Astrocyte (in vitro differentiated cells and primary cell): ENCODE results near the gene C11orf98. TPM values are rescaled to one million over a fixed set of nuclear protein-coding genes. Genes with fewer than 3 reads are reported as not detected.
A peak's percentile ranks its signal among the peaks of the same experiment; 100 is the strongest.

Experiments used
- DNase-seq: peaks from one replicate; pipeline ENCODE4 v3.0.0-alpha.2; 2010; ENCODE audit warnings: low read depth
- FAIRE-seq: peaks from 2 replicates; lab custom pipeline; 2011; peaks lifted over from hg19 to GRCh38; lab: Jason Lieb, UNC
- H2AFZ ChIP-seq: 2 replicates; pipeline ENCODE4 v1.6.0; 2012; ENCODE audit warnings: low read depth, low read length, inconsistent platforms
- H3K27ac ChIP-seq: 2 replicates; pipeline ENCODE4 v1.5.1; 2011; ENCODE audit warnings: low read depth, low read length, inconsistent platforms
- H3K27me3 ChIP-seq: 2 replicates; pipeline ENCODE4 v1.6.0; 2011; ENCODE audit warnings: low read length, inconsistent platforms; ENCODE audit not compliant: insufficient read depth
- H3K36me3 ChIP-seq: 2 replicates; pipeline ENCODE4 v1.5.1; 2011; ENCODE audit warnings: low read length, inconsistent platforms; ENCODE audit not compliant: insufficient read depth
- H3K4me1 ChIP-seq: 2 replicates; pipeline ENCODE4 v1.5.1; 2011; ENCODE audit warnings: low read length, inconsistent platforms; ENCODE audit not compliant: insufficient read depth
- H3K4me2 ChIP-seq: 2 replicates; pipeline ENCODE4 v1.6.0; 2012; ENCODE audit warnings: low read length, inconsistent platforms
- H3K4me3 ChIP-seq: 2 replicates; pipeline ENCODE4 v1.5.1; 2011; ENCODE audit warnings: low read depth, mild to moderate bottlenecking, low read length, inconsistent platforms; ENCODE audit not compliant: insufficient read depth
- H3K79me2 ChIP-seq: 2 replicates; pipeline ENCODE4 v1.6.0; 2012; ENCODE audit warnings: mild to moderate bottlenecking, low read length, inconsistent platforms; ENCODE audit not compliant: insufficient read depth
- H3K9ac ChIP-seq: 2 replicates; pipeline ENCODE4 v1.6.0; 2012; ENCODE audit warnings: mild to moderate bottlenecking, low read length, inconsistent platforms
- H3K9me3 ChIP-seq: 2 replicates; pipeline ENCODE4 v1.5.1; 2012; ENCODE audit warnings: low read depth, mild to moderate bottlenecking, low read length, inconsistent platforms; ENCODE audit not compliant: insufficient read depth
- H4K20me1 ChIP-seq: 2 replicates; pipeline ENCODE4 v1.6.0; 2012; ENCODE audit warnings: low read length, inconsistent platforms; ENCODE audit not compliant: insufficient read depth
- H3K27ac Mint-ChIP-seq: one replicate; pipeline ENCODE4 v1.8.0; 2021; ENCODE audit warnings: mild to moderate bottlenecking, mixed read lengths; ENCODE audit not compliant: unreplicated experiment
- H3K27me3 Mint-ChIP-seq: one replicate; pipeline ENCODE4 v1.8.0; 2021; ENCODE audit warnings: low read depth, mixed read lengths; ENCODE audit not compliant: unreplicated experiment
- H3K36me3 Mint-ChIP-seq: one replicate; pipeline ENCODE4 v1.8.0; 2021; ENCODE audit warnings: low read depth, mixed read lengths; ENCODE audit not compliant: unreplicated experiment
- H3K4me1 Mint-ChIP-seq: one replicate; pipeline ENCODE4 v1.8.0; 2021; ENCODE audit warnings: low read depth, mixed read lengths; ENCODE audit not compliant: unreplicated experiment
- H3K4me3 Mint-ChIP-seq: one replicate; pipeline ENCODE4 v1.8.0; 2021; ENCODE audit warnings: mild to moderate bottlenecking, moderate library complexity, mixed read lengths; ENCODE audit not compliant: unreplicated experiment
- H3K9me3 Mint-ChIP-seq: one replicate; pipeline ENCODE4 v1.8.0; 2021; ENCODE audit warnings: mild to moderate bottlenecking, mixed read lengths; ENCODE audit not compliant: unreplicated experiment
- EZH2 ChIP-seq: IDR thresholded peaks from 2 replicates; pipeline ENCODE4 v1.6.1; 2012; ENCODE audit warnings: mild to moderate bottlenecking, low read length, inconsistent platforms; ENCODE audit not compliant: insufficient read depth
- total RNA-seq: library from RNA; stranded (reverse); gene quantifications from 2 replicates; pipeline ENCODE4 v1.2.1, GENCODE V29; 2021
- TF ChIP-seq, protein P1 (sequence below): IDR thresholded peaks from 2 replicates; pipeline ENCODE4 v1.5.1; 2011; ENCODE audit warnings: low read depth, mild to moderate bottlenecking, inconsistent platforms, low read length, moderate library complexity; ENCODE audit not compliant: insufficient read depth

C11orf98 gene
- total RNA-seq, 1 donor from 2014 or later: 69.8 TPM

- H3K27me3 ChIP-seq: no peaks in the 10 kb centered on the region
- peaks cover 18% of the 10 kb centered on the region for H4K20me1 ChIP-seq
- peaks cover 10% of the 10 kb centered on the region for H3K4me1 ChIP-seq
- Mint-ChIP-seq H3K27ac (no peak overlapping the region), H3K36me3 (no peaks in the 10 kb centered on the region), H3K9me3 (no peaks in the 10 kb centered on the region), H3K4me3 (no peak overlapping the region), H3K4me1 (peaks cover 7% of the 10 kb centered on the region), H3K27me3 (no peaks in the 10 kb centered on the region)
- no peaks in the 10 kb centered on the region for H3K9me3 ChIP-seq
- H2AFZ ChIP-seq: no peak overlapping the region
- no peak overlapping the region for H3K9ac ChIP-seq
- H3K27ac ChIP-seq: no peak overlapping the region
- H3K4me2 ChIP-seq: no peak overlapping the region
- DNase-seq (no peak), FAIRE-seq (no peak)
- H3K36me3 ChIP-seq: peaks cover 15% of the 10 kb centered on the region
- peaks cover 71% of the 10 kb centered on the region for H3K79me2 ChIP-seq
- TF ChIP-seq, protein P1, sequence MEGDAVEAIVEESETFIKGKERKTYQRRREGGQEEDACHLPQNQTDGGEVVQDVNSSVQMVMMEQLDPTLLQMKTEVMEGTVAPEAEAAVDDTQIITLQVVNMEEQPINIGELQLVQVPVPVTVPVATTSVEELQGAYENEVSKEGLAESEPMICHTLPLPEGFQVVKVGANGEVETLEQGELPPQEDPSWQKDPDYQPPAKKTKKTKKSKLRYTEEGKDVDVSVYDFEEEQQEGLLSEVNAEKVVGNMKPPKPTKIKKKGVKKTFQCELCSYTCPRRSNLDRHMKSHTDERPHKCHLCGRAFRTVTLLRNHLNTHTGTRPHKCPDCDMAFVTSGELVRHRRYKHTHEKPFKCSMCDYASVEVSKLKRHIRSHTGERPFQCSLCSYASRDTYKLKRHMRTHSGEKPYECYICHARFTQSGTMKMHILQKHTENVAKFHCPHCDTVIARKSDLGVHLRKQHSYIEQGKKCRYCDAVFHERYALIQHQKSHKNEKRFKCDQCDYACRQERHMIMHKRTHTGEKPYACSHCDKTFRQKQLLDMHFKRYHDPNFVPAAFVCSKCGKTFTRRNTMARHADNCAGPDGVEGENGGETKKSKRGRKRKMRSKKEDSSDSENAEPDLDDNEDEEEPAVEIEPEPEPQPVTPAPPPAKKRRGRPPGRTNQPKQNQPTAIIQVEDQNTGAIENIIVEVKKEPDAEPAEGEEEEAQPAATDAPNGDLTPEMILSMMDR: no peak
- TF ChIP-seq EZH2: no peak
- no peak overlapping the region for H3K4me3 ChIP-seq
These were observed 16.0 kb downstream of the C11orf98 start for GRCh38 chr11:62648967-62649364.

GRCh38 chr11:62648185-62648966, 16.6 kb downstream of the C11orf98 start:
- Histone ChIP-seq H2AFZ (no peak overlapping the region), H3K9ac (no peak overlapping the region), H3K27me3 (no peaks in the 10 kb centered on the region), H3K9me3 (no peaks in the 10 kb centered on the region), H3K4me1 (peaks cover 10% of the 10 kb centered on the region), H3K4me3 (no peak overlapping the region), H3K4me2 (no peak overlapping the region), H4K20me1 (peaks cover 18% of the 10 kb centered on the region), H3K36me3 (peaks cover 15% of the 10 kb centered on the region), H3K27ac (no peak overlapping the region), H3K79me2 (peaks cover 76% of the 10 kb centered on the region)
- Mint-ChIP-seq H3K4me1 (peaks cover 7% of the 10 kb centered on the region), H3K36me3 (no peaks in the 10 kb centered on the region), H3K9me3 (no peaks in the 10 kb centered on the region), H3K27me3 (no peaks in the 10 kb centered on the region), H3K4me3 (no peak overlapping the region), H3K27ac (no peak overlapping the region)
- no peak for TF ChIP-seq EZH2
- TF ChIP-seq, protein P1: no peak
- DNase-seq: no peak
- no peak for FAIRE-seq

DNA sequence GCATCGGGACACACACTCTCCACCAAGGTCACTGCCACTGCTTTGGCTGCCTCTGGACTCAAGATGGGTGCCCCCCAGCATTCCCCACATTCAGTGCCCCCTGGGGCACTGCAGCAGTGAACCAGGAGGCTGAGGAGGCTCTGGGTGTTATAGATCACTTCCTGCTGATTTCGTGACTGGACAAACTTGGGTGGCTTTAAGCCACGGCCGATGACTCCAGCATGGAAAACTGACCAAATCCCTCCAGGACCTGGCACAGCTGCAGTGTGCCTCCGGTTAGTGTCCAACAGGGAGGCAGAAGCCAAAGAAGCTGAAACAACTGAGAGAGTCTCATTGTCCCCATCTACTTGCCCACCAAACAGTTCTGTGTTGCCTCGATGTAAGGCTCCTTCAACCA, 17.4 kb downstream of the C11orf98 start:
- Histone ChIP-seq H3K79me2 (peaks cover 77% of the 10 kb centered on the region), H3K27me3 (no peaks in the 10 kb centered on the region), H3K36me3 (peaks cover 19% of the 10 kb centered on the region), H3K4me3 (no peak overlapping the region), H3K9ac (no peak overlapping the region), H4K20me1 (peaks cover 22% of the 10 kb centered on the region), H3K27ac (no peak overlapping the region), H2AFZ (no peak overlapping the region), H3K4me2 (no peak overlapping the region), H3K9me3 (no peaks in the 10 kb centered on the region), H3K4me1 (peaks cover 10% of the 10 kb centered on the region)
- peak overlapping the region; percentile 60 for H3K4me3 Mint-ChIP-seq
- no peaks in the 10 kb centered on the region for H3K27me3 Mint-ChIP-seq
- FAIRE-seq: no peak
- no peak overlapping the region for H3K27ac Mint-ChIP-seq
- DNase-seq: no peak
- H3K4me1 Mint-ChIP-seq: peaks cover 7% of the 10 kb centered on the region
- TF ChIP-seq EZH2: no peak
- TF ChIP-seq, protein P1: no peak
- H3K36me3 Mint-ChIP-seq: no peaks in the 10 kb centered on the region
- no peaks in the 10 kb centered on the region for H3K9me3 Mint-ChIP-seq
